DMS153 (cell line): ENCODE results near the gene SMG5.

Experiments used
- DNase-seq: peaks from one replicate; lab custom pipeline; 2025; lab: John Stamatoyannopoulos, UW

SMG5 gene

GRCh38 chr1:156212833-156213643 lies 69.6 kb downstream of the SMG5 start, which contains the start of gene PMF1:
Gene PMF1 (plus strand): TSS chr1:156213007. CDS start chr1:156213016, 9 bp downstream.
- DNase-seq, result peak; percentile 98

GRCh38 chr1:156212130-156212529 lies 70.5 kb downstream of the SMG5 start:
- DNase-seq, result no peak

GRCh38 chr1:156211243-156211642 lies 71.4 kb downstream of the SMG5 start:
- DNase-seq, result no peak

DNA sequence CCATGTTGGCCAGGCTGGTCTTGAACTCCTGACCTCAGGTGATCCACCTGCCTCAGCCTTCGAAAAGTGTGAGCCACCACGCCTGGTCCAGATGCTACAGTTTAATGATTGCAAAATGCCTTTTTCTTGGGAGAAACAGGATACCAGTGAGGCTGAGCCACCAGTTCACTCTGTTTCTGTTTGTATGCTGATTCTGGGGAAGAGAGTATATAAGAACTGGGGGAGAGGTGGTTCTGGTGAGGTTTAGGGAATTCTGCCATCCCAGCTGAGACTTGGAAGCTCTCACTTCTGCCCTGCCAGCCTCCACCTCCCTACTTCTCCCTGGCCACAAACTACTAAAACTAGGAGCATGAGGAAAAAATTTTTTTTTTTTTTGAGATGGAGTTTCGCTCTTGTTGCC lies 77.9 kb downstream of the SMG5 start:
- DNase-seq, result no peak

DNA sequence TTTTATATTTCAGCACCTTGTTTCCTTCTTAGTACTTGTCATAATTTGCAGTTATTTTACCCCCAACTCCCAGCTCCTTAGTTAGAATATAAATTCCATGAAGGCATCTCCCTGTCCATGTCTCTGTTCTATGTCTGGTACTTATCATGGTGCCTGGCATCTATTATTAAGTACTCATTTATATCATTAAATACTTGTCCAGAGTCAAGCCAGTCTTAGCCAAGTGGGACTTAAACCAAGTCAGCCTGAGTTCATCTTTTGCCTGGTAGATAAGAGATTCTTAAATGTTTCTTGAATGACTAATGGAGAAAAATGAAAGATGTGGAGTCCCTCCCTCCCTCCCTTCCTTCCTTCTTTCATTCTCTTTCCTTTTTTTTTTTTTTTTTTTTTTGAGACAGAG lies 79.3 kb downstream of the SMG5 start:
- no peak for DNase-seq

DNA sequence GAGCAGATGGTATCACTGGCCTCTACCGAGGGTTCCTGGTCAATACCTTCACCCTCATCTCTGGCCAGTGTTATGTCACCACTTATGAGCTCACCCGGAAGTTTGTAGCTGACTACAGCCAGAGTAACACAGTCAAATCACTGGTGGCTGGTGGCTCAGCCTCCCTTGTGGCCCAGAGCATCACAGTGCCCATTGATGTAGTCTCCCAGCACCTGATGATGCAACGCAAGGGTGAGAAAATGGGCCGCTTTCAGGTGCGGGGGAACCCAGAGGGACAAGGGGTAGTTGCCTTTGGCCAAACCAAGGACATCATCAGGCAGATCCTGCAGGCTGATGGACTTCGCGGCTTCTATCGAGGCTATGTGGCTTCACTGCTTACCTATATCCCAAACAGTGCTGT lies 82.6 kb downstream of the SMG5 start:
- no peak for DNase-seq
